SK-N-SH (cell line): ENCODE data around the gene TPCN2. TPM values are rescaled to one million over a fixed set of nuclear protein-coding genes. Genes with fewer than 3 reads are reported as not detected.
A peak's percentile ranks its signal among the peaks of the same experiment; 100 is the strongest.

Experiments used
- CTCF ChIA-PET: fragments of 300-600, 350-600 bp; formaldehyde crosslinking; extraction: SDS; loops from one replicate; lab custom pipeline; 2021; lab: Yijun Ruan, JAX
- POLR2A ChIA-PET: fragments of 350-600 bp; sonication (Branson Sonifier 250); formaldehyde crosslinking; extraction: SDS; loops from one replicate; lab custom pipeline; 2020; ENCODE audit warnings: antibody characterized with exemption, inconsistent platforms; lab: Yijun Ruan, JAX
- DNase-seq: peaks from one replicate; pipeline ENCODE4 v3.0.0; 2012
- H2AFZ ChIP-seq: fragments of 200-600 bp; sonication (generic); 2 replicates; pipeline ENCODE4 v1.8.1; 2016; ENCODE audit warnings: antibody characterized with exemption, mild to moderate bottlenecking, low read depth
- H3F3A ChIP-seq: fragments of 200-600 bp; sonication (generic); replicated peaks from 2 replicates; pipeline ENCODE3; 2016; ENCODE audit warnings: antibody characterized with exemption, mild to moderate bottlenecking; ENCODE audit not compliant: insufficient read depth
- H3K27ac ChIP-seq, 2 experiments: fragments of 200-500 bp in 1 of 2; fragments of 200-600 bp in 1 of 2; sonication (Bioruptor generic) in 1 of 2; sonication (generic), shearing (Covaris generic) in 1 of 2; 2 replicates each; pipeline versions ENCODE4 v1.5.1 to v1.6.1; 2014 to 2016; ENCODE audit warnings: low read depth in 2 of 2, inconsistent platforms in 1 of 2, low read length in 1 of 2, mild to moderate bottlenecking in 1 of 2, mixed read lengths in 1 of 2
- H3K27me3 ChIP-seq: fragments of 200-600 bp; sonication (generic), shearing (Covaris generic); 2 replicates; pipeline ENCODE4 v1.6.1; 2016; ENCODE audit warnings: mixed run types; ENCODE audit not compliant: insufficient read depth
- H3K36me3 ChIP-seq, 2 experiments: fragments of 200-500 bp in 1 of 2; fragments of 200-600 bp in 1 of 2; sonication (Bioruptor generic) in 1 of 2; sonication (generic) in 1 of 2; replicated peaks in 1 of 2; 2 replicates each; pipeline versions ENCODE3 to v1.5.1; 2014 to 2016; ENCODE audit warnings: low read length in 1 of 2, mild to moderate bottlenecking in 1 of 2; ENCODE audit not compliant: insufficient read depth in 2 of 2, control insufficient read depth in 1 of 2
- H3K4me1 ChIP-seq, 2 experiments: fragments of 200-500 bp in 1 of 2; fragments of 200-600 bp in 1 of 2; sonication (Bioruptor generic) in 1 of 2; sonication (generic), shearing (Covaris generic) in 1 of 2; 2 replicates each; pipeline versions ENCODE4 v1.5.1 to v1.6.1; 2014 to 2016; ENCODE audit warnings: low read depth in 1 of 2, low read length in 1 of 2, mixed run types in 1 of 2; ENCODE audit not compliant: insufficient read depth in 2 of 2, control insufficient read depth in 1 of 2
- H3K4me2 ChIP-seq: fragments of 200-600 bp; sonication (generic), shearing (Covaris generic); 2 replicates; pipeline ENCODE4 v1.6.1; 2017; ENCODE audit warnings: mixed run types
- H3K4me3 ChIP-seq, 2 experiments: fragments of 200-500 bp in 1 of 2; fragments of 200-600 bp in 1 of 2; sonication (Bioruptor generic) in 1 of 2; sonication (generic), shearing (Covaris generic) in 1 of 2; 2 replicates each; pipeline versions ENCODE4 v1.5.1 to v1.8.1; 2014 to 2016; ENCODE audit warnings: low read depth in 2 of 2, inconsistent platforms in 1 of 2, low read length in 1 of 2, mild to moderate bottlenecking in 1 of 2, mixed read lengths in 1 of 2, moderate library complexity in 1 of 2
- H3K79me2 ChIP-seq: fragments of 200-600 bp; sonication (generic); 2 replicates; pipeline ENCODE4 v1.8.1; 2017; ENCODE audit warnings: mild to moderate bottlenecking; ENCODE audit not compliant: insufficient read depth
- H3K9ac ChIP-seq: fragments of 200-600 bp; sonication (generic); 2 replicates; pipeline ENCODE4 v1.6.1; 2017; ENCODE audit warnings: mixed run types
- H3K9me2 ChIP-seq: fragments of 200-600 bp; sonication (generic); 2 replicates; pipeline ENCODE4 v1.6.1; 2017; ENCODE audit warnings: mixed run types
- H3K9me3 ChIP-seq: fragments of 200-600 bp; sonication (generic); 2 replicates; pipeline ENCODE4 v1.6.1; 2017; ENCODE audit warnings: mixed run types, mild to moderate bottlenecking, moderate library complexity
- H4K20me1 ChIP-seq: fragments of 200-600 bp; sonication (generic); 2 replicates; pipeline ENCODE4 v1.6.1; 2017; ENCODE audit warnings: mild to moderate bottlenecking, mixed run types; ENCODE audit not compliant: insufficient read depth
- CHD2 ChIP-seq: fragments of 150-350 bp; IDR thresholded peaks from 2 replicates; pipeline ENCODE4 v1.6.1; 2018; ENCODE audit warnings: low read length; ENCODE audit not compliant: partially characterized antibody
- CTCF ChIP-seq: fragments of 200-600 bp; sonication (generic); IDR thresholded peaks from 2 replicates; pipeline ENCODE4 v1.6.1; 2017; ENCODE audit warnings: antibody characterized with exemption, mild to moderate bottlenecking, moderate library complexity
- ELF1 ChIP-seq: IDR thresholded peaks from 2 replicates; pipeline ENCODE4 v1.4.0; 2012
- EP300 ChIP-seq, 2 experiments: IDR thresholded peaks; 2 replicates each; pipeline versions ENCODE4 v1.4.0 to v1.6.1; 2012; ENCODE audit warnings: borderline replicate concordance in 1 of 2, low read depth in 1 of 2, low read length in 1 of 2
- EZH2phosphoT487 ChIP-seq: fragments of 200-600 bp; sonication (generic); IDR thresholded peaks from 2 replicates; pipeline ENCODE4 v1.6.1; 2017; ENCODE audit warnings: low read depth, mixed run types, mild to moderate bottlenecking, antibody characterized with exemption, moderate library complexity, borderline replicate concordance
- FOXJ3 ChIP-seq: sonication (generic); formaldehyde crosslinking; IDR thresholded peaks from 2 replicates; pipeline ENCODE4 v1.5.1; 2020; ENCODE audit warnings: mild to moderate bottlenecking, missing genetic modification reagents
- FOXM1 ChIP-seq: IDR thresholded peaks from 2 replicates; pipeline ENCODE4 v1.4.0; 2012; ENCODE audit warnings: low read depth, mild to moderate bottlenecking
- GABPA ChIP-seq: IDR thresholded peaks from 2 replicates; pipeline ENCODE4 v1.4.0; 2012; ENCODE audit warnings: low read depth, mild to moderate bottlenecking
- GATA2 ChIP-seq: sonication (generic); formaldehyde crosslinking; IDR thresholded peaks from 2 replicates; pipeline ENCODE4 v1.5.0; 2020; ENCODE audit warnings: mild to moderate bottlenecking, missing genetic modification reagents
- JUND ChIP-seq: IDR thresholded peaks from 2 replicates; pipeline ENCODE4 v1.4.0; 2012
- MAX ChIP-seq: IDR thresholded peaks from 2 replicates; pipeline ENCODE4 v1.4.0; 2012; ENCODE audit warnings: low read depth
- PBX3 ChIP-seq: IDR thresholded peaks from 2 replicates; pipeline ENCODE4; 2012
- POLR2AphosphoS5 ChIP-seq: IDR thresholded peaks from 2 replicates; pipeline ENCODE4 v1.6.1; 2012; ENCODE audit warnings: low read depth, low read length
- RAD21 ChIP-seq: IDR thresholded peaks from 2 replicates; pipeline ENCODE4 v1.6.1; 2012; ENCODE audit warnings: mild to moderate bottlenecking, low read length
- RFX5 ChIP-seq: IDR thresholded peaks from 2 replicates; pipeline ENCODE4 v1.6.1; 2012; ENCODE audit warnings: mild to moderate bottlenecking, improper control_type of control experiment, low read length
- SMC3 ChIP-seq: IDR thresholded peaks from 2 replicates; pipeline ENCODE4 v1.6.1; 2012; ENCODE audit warnings: low read depth, low read length, improper control_type of control experiment
- TCF12 ChIP-seq: IDR thresholded peaks from 2 replicates; pipeline ENCODE4 v1.4.0; 2012
- USF2 ChIP-seq: fragments of 150-350 bp; IDR thresholded peaks from 2 replicates; pipeline ENCODE4 v1.6.1; 2017; ENCODE audit warnings: antibody characterized with exemption, low read length, low read depth, borderline replicate concordance
- ZBTB33 ChIP-seq: IDR thresholded peaks from 2 replicates; pipeline ENCODE4 v1.4.0; 2012; ENCODE audit warnings: low read depth, borderline replicate concordance
- WGBS: methylation state at CpG from one replicate; pipeline ENCODE4 v1.1.6; 2017; ENCODE audit warnings: low lambda C conversion rate; 5-methylcytosine and 5-hydroxymethylcytosine counted together
- polyA plus RNA-seq, 3 experiments: library from polyadenylated mRNA; depleted of rRNA; stranded (reverse); fragments of >200 nt; gene quantifications; 2 replicates each; pipeline ENCODE4 v1.2.3, GENCODE V29; 2012

TPCN2 gene
- polyA plus RNA-seq, 1 of the 3 experiments (the other 2 are of a cell fraction), result 8.7 TPM

GRCh38 chr11:69011624-69012091, 37.1 kb upstream of the TPCN2 start:
- H2AFZ ChIP-seq, result no peak overlapping the region
- H3K27me3 ChIP-seq, result no peaks in the 10 kb centered on the region
- H3K4me2 ChIP-seq, result no peak overlapping the region
- POLR2A ChIA-PET, result interaction anchor here (1.4 kb wide), 1 partner anchor 13 kb away, joined by 3 read pairs; no protein-coding TSS in a partner anchor
- H3K4me3 ChIP-seq, result no peak overlapping the region
- peaks cover 28 to 53% of the 10 kb centered on the region in 2 experiments; a peak in 3 of 4 replicates for H3K4me1 ChIP-seq
- no peak overlapping the region for H3K9ac ChIP-seq
- H3K9me3 ChIP-seq, result no peaks in the 10 kb centered on the region
- H3K36me3 ChIP-seq, result no peaks in the 10 kb centered on the region
- no peak for DNase-seq
- CTCF ChIA-PET, result interaction anchor here (0.9 to 4.6 kb wide), 4 partner anchors 10 to 121 kb away, joined by 3 to 26 read pairs (median 4); no protein-coding TSS in a partner anchor
- H3K27ac ChIP-seq, result no peak overlapping the region
- no peaks in the 10 kb centered on the region for H4K20me1 ChIP-seq
- H3K79me2 ChIP-seq, result no peaks in the 10 kb centered on the region
- TF ChIP-seq MAX (no peak), PBX3 (no peak), EZH2phosphoT487 (no peak), ELF1 (no peak), RFX5 (no peak), GATA2 (CRISPR knock-in tag) (no peak), JUND (no peak)
- H3K9me2 ChIP-seq, result no peaks in the 10 kb centered on the region
- H3F3A ChIP-seq, result no peaks in the 10 kb centered on the region
- WGBS, result 93% methylated on average over 8 of the region's 9 CpGs

GRCh38 chr11:69012092-69013008, 36.4 kb upstream of the TPCN2 start:
- POLR2A ChIA-PET, result interaction anchor here (1.4 kb wide), 1 partner anchor 14 kb away, joined by 3 read pairs; no protein-coding TSS in a partner anchor
- no peak overlapping the region for H3K4me3 ChIP-seq
- no peaks in the 10 kb centered on the region for H3K9me3 ChIP-seq
- peak; percentile 41 for DNase-seq
- H2AFZ ChIP-seq, result no peak overlapping the region
- no peak overlapping the region for H3K9ac ChIP-seq
- H3K79me2 ChIP-seq, result no peaks in the 10 kb centered on the region
- no peaks in the 10 kb centered on the region for H3F3A ChIP-seq
- H3K4me1 ChIP-seq, result peaks cover 28 to 53% of the 10 kb centered on the region in 2 experiments; a peak in 3 of 4 replicates
- WGBS, result 92% methylated on average over 15 of the region's 21 CpGs
- H3K9me2 ChIP-seq, result no peaks in the 10 kb centered on the region
- no peak overlapping the region for H3K27ac ChIP-seq
- no peaks in the 10 kb centered on the region for H3K27me3 ChIP-seq
- CTCF ChIA-PET, result interaction anchor here (0.6 to 4.6 kb wide), 6 partner anchors 11 to 560 kb away, joined by 3 to 26 read pairs (median 4); no protein-coding TSS in a partner anchor
- no peak overlapping the region; the same call in 1 of the 2 replicates for H3K4me2 ChIP-seq
- TF ChIP-seq RAD21 (no peak), GABPA (no peak), SMC3 (no peak), FOXJ3 (no peak), ZBTB33 (no peak), FOXM1 (no peak), RFX5 (no peak), EP300 (IDR thresholded peaks at IDR 0.05; ENCODE audit: borderline replicate concordance in 1 of 2, low read depth in 1 of 2, low read length in 1 of 2) (no peak), TCF12 (no peak), USF2 (no peak), POLR2AphosphoS5 (no peak), MAX (no peak), CTCF (no peak), CHD2 (no peak), GATA2 (CRISPR knock-in tag) (no peak)
- no peaks in the 10 kb centered on the region for H4K20me1 ChIP-seq
- no peaks in the 10 kb centered on the region for H3K36me3 ChIP-seq
